Astrocyte of the hippocampus (primary cell): ENCODE results near the gene CASP10.

ENCODE experiments used
- DNase-seq: peaks from one replicate; pipeline ENCODE4 v3.0.0; 2011; ENCODE audit warnings: low read depth, low spot score

Gene CASP10

DNA sequence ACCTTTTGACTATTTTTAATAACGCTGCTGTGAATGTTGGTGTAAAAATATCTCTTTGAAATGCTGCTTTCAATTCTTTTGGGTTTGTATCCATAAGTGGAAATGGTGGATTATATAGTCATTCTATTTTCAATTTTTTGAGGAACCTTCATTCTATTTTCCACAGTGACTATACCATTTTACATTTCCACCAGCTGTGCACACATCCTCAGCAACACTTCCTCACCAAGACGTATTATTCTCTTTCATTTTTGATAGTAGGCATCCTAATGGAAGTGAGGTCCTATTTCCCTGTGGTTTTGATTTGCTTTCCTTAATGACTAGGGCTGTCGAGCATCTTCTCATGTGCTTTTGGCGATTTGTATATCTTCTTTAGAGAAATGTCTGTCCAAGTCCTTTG lies 14.8 kb downstream of the CASP10 start:
- DNase-seq = no peak

DNA sequence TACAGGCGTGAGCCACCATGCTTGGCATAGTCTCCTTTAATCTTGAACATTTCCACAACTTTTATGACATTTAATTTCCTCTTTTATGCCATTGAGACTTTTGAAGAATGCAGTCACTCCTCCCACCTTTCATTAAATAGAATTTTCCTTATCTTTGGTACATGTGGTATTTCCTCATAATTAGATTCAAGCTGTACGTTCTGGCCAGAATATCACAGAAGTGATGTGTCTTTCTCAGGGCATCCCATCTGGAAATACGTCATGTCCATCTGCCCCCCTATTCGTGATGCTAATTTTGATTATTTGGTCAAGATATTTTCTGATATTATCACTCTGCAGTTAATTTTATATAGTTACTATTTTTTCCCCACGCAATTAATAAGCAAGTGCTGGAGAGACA lies 16.9 kb downstream of the CASP10 start:
- DNase-seq = no peak

DNA sequence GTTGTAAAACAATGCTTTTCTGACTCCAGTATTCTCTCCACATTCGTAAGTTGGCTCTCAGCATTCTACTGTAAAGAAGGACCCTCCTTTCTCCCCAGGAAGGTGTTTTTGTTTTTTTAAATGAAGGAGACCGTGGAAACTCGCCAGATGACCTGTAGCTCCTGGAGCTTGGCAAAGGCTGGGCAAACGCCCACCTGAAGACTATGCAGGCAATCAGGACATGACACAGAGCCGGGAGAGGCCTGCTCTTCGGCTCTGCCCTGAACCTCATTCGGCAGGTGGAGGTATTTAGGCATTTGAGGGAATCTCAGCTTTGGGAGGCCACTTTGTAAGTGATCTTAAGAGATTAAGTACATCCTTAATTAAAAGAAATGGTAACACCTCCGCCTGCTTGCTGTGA lies 17.4 kb downstream of the CASP10 start:
- no peak for DNase-seq

DNA sequence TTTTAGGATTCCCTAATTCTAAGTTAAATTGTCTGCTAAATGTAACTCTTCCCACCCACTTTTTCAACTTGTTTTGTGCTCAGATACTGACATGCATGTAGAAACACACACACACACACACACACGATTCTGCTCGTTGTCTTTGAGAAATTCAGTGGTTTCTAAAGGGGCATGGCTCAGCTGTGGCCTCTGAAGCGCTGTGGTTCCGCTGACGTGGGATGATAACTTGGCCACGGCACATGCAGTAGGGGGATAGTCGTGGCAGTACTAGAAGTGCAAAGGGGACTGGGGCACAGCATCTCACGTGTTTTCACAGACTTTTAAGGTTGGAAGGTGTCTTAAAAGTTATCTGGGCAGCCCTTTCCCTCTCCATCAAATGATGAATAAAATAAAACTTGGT lies 18.4 kb downstream of the CASP10 start:
- DNase-seq = no peak

DNA sequence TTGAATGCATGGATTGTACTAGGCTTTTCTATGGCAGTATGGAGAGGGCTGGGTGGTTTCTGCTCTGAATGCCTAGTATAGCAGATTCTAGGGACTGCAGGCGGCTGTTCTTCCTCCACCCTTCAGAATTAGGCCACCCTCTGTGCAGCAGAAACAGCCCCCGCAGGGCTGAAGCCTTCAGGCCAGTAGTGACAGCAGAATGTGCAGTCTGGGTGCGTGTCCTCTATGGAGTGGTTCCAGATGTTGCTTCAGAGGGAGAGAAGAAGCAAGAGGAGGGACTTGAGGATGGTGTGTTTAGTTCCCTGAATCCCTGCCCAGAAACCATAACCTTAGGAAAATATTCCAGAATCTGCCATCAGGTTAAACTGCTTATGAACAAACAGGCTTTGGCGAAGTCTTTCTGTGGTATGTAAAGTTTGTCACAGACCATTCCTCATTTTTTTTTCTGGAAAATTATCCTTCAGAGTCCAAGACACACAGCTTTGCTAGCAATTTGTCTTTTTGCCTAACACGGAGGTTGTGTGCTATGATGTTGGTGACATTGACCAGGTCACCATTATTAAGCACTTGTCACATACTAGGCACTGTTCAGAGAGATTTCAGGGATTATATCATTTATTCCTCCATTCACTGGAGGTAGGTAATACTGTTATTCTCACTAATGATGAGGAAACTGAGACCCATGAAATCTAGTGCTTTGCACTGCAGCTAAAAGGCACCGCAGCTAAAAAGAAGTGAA lies 21.1 kb downstream of the CASP10 start:
- DNase-seq = no peak

DNA sequence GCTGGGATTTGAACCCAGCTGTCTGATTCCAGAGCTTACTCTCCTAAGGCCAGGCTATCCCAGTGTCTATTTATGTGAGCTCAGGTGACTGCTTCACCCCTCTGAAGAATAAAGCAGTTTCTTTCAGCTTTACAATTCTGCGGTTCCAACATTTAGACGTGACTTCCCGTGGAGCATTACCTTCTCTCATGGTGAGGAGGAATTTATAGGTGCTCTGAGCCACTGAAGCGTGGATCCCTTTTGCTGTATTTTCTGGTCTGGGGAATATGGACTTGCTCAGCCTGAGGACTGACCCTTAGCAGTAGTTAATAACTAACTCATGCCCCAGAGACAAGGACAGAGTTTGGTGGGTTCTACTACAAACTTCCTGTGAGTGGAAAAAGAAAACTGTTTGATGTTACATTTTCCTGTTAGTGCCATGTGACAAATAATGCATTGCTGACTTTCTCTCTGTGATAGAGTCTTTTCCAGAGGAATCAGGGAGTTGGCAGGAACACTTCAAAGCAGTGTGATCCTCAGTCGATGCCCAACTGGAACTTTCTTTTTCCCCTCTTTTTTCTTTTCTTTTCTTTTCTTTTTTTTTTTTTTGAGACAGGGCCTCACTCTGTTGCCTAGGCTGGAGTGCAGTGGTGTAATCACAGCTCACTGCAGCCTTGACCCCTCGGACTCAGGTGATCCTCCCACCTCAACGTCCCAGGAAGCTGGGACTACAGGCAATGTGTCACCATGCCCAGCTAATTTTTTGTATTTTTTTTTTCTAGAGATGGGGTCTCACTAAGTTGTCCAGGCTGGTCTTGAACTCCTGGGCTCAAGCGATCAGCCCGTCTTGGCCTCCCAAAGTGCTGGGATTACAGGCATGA lies 21.9 kb downstream of the CASP10 start:
- DNase-seq = no peak

DNA sequence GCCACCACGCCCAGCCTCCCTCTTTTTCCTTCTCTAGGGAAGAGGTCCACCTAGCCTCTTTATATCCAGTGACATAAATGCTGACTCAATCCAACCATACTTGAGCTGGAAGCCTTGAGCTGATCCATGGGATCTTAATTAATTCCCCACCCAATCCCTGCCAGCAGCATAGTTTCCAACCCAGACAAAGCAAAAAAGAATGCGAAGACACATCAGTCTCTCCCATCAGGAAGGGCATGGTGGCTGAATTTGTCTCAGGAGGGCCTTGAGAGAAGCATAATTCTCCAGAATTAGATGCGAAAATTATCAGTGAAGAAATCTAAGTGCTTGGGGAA lies 22.5 kb downstream of the CASP10 start:
- peak; percentile 21 for DNase-seq

DNA sequence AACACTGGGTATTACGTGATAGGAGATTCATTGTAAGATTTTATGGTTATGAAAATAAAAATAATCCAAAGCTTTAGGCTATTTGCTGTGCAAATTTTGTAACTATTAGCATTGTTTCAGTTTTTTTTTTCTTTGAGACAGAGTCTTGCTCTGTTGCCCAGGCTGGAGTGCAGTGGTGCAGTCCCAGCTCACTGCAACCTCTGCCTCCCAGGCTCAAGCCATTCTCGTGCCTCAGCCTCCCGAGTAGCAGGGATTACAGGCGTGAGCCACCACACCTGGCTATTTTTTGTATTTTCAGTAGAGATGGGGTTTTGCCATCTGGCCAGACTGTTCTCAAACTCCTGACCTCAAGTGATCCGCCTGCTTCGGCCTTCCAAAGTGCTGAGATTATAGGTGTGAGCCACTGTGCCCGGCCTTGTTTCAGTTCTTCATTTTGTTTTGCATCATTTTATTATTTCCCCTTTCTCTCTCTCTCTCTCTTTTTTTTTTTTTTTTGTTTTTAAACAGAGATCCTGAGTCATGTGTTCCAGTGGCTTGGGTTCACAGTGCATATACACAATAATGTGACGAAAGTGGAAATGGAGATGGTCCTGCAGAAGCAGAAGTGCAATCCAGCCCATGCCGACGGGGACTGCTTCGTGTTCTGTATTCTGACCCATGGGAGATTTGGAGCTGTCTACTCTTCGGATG lies 25.8 kb downstream of the CASP10 start:
- no peak for DNase-seq

DNA sequence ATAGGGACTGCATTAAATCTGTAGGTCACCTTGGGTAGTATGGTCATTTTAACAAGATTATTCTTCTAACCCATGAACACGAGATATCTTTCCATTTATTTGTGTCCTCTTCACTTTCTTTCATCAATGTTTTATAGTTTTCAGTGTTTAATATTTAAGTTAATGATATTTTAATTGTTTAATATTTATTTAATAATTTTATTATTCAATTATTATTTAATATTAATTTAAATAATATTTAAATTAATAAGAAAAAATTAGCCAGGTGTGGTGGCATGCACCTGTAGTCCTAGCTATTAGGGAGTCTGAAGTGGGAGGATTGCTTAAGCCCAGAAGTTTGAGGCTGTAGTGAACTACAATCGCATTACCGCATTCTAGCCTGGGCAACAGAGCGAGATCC lies 33.0 kb downstream of the CASP10 start:
- DNase-seq = no peak

DNA sequence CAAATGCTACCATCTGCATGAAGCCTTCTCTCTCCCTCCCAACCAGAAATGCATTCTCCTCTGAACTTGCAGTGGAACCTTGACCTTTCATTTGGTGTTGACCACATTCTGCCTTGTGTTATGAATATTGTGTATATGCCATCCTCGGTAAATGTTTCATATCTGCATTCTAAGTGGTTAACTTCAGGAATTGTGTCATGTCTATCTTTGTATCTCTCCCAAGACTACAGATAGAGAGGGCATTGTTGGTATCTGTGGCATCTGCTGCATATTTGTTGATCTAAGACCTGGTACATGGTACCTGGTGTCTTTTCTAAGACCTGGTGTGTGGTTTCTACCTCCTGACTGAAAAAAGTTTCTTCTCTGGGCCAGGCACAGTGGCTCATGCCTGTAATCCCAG lies 34.0 kb downstream of the CASP10 start:
- no peak for DNase-seq

DNA sequence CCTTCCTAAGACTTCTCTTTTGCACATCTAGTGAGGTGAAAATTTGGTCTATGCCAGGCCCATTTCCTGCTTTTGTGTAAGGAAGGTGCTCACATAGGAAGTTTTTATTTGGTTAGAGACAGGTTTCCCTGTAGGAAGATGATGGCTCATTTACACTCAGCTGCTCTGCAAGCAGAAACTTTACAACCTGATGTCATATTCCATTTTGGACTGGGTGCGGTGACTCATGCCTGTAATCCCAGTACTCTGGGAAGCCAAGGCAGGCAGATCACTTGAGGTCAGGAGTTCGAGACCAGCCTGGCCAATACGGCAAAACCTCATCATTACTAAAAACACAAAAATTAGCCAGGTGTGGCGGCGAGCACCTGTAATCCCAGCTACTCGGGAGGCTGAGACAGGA lies 35.8 kb downstream of the CASP10 start:
- no peak for DNase-seq

DNA sequence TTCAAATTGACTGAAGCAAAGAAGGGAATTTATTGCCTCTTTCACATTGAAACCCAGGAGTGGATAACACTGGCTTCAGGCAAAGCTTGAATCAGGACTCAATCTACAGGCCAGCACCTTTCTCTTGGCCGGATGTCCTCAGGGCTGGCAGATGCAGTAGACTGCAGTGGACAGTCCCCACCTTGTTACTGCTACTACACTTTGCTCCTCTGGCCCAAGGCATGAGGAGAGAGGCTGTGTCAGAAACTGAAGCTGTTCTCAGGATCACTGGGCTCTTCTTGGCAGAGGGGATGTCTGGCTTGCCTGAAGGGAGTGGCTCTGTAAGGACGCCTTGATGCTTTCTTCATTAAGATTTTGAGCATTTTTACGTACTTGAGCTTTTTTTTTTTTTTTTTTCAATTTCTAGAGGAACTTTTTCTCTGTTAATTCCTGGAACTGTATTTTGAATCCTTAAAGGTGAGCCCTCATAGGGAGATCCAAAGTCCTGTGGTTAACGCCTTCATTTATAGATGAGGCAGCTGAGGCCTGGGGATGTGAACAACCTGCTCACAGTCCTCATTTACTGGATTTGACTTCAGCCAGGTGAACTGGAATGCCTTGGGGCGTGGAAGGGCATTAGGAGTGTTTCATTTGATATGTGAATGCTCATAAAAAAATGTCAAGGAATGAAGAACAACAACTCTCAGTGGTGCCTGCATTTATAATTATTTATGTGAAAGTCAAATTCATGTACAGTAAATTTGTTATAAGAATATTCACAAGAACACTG lies 36.6 kb downstream of the CASP10 start:
- no peak for DNase-seq

DNA sequence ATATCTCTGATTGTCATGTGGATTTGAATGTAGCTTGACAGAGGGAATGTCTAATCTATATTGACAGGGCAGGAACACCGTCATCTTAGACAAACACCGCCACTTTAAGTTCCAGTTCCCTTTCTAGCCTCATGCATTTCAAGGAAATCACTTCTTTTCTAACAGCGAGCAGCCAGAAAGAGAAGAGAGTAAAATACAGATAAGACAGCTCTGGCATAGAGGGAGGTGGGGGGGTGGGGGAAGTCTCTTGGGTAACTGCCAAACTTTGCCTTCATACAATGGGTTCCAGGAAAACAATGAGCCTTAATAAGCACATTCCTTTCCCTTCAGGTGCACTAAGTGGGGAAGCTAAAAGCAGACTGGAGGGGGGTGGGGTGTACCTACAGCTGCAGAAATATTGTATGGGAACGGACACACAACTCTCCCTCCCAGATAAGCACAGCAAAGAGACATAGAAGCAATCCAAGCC lies 37.2 kb downstream of the CASP10 start:
- DNase-seq = peak; percentile 22

DNA sequence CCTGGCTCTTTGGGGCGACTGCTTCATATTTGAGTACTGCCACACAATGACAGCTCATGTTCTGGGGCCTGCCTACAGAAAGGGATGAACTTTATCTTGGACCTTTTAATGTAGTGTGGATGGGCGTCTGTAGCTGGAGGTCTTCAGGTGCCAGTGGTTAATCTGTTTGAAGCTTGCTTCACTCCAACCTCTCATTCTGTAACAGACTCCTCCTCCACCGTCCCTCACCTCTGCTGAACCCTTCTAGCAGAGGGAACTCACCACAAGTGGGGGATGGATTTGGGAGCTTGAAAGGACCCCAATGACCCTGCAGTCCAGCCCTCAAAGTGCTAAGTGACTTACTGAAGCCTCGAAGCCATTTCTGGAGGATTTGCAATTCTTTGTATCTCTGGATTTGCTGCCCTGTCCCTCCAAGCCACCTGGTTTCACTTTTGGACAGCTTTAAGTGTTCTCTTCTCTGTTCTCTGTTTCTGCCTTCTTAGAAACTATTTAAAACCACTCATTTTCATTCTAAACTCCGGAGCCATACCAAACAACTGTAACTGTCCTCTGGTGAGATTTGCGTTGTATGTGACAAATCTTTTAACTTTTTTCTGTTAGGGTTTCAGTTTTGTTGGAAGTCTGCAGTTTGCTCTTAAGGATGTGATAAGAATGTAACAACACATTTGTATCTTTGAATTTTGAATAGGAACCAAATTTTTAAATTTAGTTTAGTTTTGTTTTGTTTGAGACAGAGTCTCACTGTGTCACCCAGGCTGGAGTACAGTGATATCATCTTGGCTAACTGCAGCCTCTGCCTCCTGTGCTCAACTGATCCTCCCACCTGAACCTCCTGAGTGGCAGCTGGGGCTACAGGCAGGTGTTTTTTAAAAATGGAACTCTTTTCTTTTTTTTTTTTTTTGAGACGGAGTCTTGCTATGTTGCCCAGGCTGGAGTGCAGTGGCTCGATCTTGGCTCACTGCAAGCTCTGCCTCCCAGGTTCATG lies 40.4 kb downstream of the CASP10 start:
- DNase-seq = no peak

DNA sequence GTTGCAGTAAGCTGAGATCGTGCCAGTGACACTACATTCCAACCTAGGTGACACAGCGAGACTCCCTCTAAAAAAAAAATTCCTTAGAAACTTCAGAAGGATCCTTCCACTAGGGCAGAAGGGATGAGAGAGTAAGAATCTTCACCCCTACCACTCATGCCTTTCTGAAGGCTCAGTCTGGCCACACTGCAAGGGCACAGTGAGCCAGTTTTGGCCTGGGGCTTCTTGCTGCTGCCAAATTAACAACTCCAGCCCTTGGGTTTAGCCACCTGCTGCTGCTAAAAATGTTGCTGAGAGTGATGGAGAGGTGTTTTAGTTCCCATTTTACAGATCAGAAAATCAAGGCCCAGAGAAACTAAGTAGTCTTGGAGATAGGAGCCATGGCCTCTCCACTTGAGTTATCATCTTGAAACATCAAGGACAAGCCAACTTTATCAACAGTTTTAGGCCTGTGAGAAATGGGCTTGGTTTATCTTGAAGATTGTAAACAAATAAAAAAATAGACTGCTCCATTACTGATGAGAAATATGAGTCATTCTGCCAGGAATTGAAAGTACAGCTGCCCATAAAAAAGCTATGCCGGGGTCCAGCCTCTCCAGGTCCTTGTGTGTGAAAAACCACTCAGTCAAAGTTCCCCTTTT lies 45.5 kb downstream of the CASP10 start:
- DNase-seq = peak; percentile 35

DNA sequence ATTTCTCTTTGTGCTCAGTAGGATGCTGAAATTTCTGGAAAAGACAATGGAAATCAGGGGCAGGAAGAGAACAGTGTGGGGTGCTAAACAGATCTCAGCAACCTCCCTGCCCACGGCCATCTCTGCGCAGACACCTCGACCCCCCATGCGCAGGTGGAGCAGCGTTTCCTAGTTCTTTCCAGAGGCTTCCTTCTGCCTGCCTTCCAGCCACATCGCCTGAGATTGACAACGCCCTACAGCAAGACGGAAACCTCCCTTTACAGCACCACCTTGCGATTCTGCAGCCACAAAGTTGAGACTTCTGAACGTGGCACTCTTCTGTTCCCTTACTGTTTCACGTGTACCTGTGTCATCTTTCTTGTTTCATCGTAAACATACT lies 46.0 kb downstream of the CASP10 start:
- no peak for DNase-seq

DNA sequence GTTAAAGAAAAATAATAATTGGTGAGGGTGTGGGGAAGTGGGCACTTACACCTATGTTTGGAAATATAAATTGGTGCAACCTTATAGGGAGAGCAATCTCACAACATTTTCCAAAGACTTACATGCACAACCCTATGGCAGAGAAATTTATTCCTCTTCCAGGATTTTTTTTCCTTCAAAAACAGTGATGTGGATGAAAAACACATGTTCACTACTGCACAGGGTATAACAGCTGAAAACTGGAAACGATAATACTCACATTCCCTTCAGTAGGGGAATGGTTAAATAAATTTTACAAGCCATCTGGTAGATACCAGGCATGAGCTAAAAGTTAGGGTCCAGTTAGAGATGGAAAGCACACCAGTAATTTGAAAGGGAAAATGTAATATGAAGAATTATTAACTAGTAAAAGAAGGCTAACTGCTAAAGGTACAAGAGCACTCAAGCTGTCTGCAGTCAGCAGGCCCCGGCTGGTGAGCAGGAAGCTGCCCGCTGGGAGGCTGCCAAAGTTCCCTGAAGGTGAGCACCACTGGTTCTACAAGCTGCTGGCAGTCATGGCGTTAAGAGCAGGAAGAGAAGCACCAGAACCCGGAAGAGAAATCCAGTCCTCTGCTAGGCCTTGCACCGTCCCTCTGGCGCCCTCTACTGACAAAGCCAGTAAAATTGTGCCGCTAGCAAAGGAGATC lies 49.0 kb downstream of the CASP10 start:
- DNase-seq = peak; percentile 85

DNA sequence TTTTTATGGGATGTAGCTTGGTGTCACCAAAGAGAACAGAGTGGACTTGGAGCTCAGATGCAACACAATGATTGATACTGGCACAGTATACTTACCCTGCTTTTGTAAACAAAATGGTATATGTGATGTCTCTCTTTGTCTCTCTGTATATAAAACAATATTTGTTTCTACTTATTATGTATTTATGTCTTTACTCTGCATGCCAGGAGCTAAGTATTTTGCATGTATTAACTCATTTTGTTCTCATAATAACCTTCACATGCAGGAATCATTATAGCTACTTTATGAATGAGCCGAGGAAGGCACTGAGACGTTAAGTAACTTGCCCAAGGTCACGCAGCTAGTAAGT lies 49.5 kb downstream of the CASP10 start:
- no peak for DNase-seq

DNA sequence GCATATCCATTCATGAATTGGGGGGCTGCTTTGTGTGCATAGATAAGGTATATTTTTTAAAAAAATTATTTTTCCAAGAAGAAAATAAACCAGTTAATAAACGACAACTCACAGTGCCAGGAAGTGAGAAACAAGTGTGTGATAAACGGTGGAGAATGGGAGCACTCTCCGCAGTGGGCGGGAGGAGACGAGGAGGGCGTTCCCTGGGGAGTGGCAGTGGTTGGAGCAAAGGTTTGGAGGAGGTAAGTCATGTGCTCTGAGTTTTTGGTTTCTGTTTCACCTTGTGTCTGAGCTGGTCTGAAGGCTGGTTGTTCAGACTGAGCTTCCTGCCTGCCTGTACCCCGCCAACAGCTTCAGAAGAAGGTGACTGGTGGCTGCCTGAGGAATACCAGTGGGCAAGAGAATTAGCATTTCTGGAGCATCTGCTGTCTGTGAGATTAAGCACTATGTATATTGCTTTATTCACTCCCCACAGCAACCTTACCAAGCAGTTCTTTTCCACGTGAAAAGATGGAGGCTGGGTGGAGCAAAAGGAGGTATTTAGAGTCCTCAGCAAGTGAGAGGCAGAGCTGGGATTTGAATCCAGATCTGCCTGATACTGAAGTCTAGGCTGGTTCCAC lies 50.4 kb downstream of the CASP10 start:
- DNase-seq = no peak
